Stimulated activated naive CD4-positive, alpha-beta T cell treated with Interleukin-2 at 50 U/mL for 16 hours (primary cell): ENCODE measurements around the gene EPHA6.

Source experiments
- DNase-seq: peaks from one replicate; lab custom pipeline; 2025; lab: John Stamatoyannopoulos, UW

EPHA6 gene

DNA sequence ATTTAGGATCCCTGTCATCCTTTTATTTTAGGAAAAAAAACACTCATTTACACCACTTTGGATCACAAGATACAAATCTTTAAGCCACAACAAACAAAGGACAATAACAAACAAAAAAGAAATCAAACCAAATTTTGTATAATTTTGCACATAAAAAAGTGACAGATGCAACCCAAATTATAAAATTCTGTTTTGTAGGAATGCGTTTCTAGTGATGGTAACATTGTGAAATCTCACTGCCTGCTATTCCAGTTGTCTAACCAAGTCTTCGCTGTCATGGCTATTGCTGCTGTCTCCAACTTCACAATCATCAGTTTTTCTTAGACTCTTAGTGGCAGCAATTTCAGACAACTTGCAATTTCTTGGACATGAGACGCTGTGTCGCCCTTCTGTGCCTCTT lies 891.8 kb downstream of the EPHA6 start:
- DNase-seq: no peak

DNA sequence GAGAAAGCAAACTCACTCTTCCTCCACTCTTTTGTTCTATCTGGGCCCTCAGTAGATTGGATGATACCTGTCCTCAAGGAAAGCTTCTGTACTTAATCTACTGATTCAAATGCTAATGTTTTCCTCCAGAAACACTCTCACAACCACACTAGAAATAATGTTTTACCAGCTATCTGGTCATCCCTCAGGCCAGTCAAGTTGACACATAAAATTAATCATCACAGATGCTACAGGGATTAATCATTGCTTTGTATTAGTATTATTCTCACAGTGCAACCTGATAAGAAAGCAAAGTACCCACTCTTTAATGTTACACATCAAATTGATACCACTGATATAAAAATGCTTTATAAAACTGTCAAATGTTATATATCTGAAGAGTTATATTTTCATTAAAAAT lies 897.3 kb downstream of the EPHA6 start:
- DNase-seq: no peak

DNA sequence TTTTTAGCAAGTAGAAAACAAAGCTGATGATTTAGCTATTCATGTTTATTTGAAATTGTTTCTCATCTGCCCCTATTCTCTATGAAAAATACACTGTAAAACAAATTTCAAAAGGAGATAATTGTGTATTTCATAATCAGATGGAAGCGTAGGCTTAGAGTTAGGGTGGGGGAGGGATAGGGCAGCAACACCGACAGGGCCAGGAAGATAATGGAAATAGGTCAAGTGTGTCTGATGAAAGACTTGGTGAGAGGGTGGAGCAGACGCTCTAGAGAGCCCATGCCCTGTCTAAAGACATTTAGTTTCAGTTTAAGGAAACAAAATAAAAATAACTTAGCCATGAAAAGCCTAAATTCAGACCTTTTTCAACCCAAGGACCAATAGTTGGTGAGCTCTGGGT lies 898.5 kb downstream of the EPHA6 start:
- no peak for DNase-seq

DNA sequence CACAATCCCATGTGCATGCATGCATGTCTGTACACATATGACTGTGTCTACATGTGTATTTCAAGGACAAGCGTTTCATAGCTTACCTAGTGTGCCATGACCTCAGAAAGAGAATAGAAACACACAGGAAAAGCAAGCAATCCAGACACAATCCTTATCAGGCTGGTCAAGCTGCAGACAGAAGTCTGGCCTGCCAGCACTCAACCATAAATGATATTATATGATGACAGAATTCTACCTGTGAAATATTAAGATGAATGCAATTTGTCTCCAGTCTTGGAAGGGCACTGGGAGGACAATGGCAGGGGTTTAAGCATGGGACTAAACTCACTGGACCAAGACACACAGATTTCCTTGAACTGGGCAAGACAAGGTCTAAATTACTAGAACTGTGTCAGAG lies 899.2 kb downstream of the EPHA6 start:
- no peak for DNase-seq

GRCh38 chr3:97719156-97719821 lies 904.9 kb downstream of the EPHA6 start:
- peak; percentile 53 for DNase-seq

- DNase-seq: no peak
Measured at GRCh38 chr3:97720417-97720816, 906.0 kb downstream of the EPHA6 start.

DNA sequence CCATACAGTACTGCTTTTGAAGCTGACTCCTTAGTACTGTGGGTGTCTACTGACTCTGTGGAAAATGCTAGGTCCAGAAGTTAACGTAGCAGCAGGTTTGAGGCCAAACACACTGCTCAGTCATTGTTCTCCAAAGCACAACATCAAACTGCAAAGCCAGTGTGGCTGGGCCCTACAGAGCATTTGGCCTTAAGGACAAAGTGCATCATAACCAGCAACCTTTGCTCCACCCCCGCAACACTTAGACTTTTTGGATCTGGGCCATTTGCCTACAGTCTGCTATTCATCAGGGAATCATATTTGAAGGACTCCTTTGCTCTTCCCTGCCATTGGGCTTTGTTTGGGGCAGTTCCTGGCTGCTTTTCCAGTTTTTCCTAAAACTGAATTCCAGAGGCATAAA lies 907.1 kb downstream of the EPHA6 start:
- DNase-seq: no peak

DNA sequence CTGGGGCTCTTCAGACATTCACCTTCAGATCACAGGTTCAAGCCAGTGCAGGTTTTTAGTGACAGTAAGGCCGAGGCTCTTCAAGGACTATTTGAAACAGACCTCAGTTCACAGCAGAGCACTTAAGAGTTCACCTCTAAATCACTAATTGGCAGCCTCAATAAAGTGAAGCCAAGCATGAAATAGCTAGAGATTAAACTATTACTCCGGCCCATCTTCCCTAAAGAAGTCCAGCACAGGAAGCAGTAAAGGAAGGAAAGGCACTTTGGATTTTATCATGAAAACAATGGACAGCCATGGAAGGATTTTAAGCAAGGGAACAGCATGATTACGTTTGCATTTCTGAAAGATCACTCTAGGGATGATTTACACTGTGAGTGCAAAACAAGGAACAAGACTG lies 922.5 kb downstream of the EPHA6 start:
- no peak for DNase-seq

GRCh38 chr3:97738761-97739160 lies 924.4 kb downstream of the EPHA6 start:
- DNase-seq: no peak

GRCh38 chr3:97742036-97742435 lies 927.6 kb downstream of the EPHA6 start:
- no peak for DNase-seq

GRCh38 chr3:97744289-97744688 lies 929.9 kb downstream of the EPHA6 start:
- no peak for DNase-seq

DNA sequence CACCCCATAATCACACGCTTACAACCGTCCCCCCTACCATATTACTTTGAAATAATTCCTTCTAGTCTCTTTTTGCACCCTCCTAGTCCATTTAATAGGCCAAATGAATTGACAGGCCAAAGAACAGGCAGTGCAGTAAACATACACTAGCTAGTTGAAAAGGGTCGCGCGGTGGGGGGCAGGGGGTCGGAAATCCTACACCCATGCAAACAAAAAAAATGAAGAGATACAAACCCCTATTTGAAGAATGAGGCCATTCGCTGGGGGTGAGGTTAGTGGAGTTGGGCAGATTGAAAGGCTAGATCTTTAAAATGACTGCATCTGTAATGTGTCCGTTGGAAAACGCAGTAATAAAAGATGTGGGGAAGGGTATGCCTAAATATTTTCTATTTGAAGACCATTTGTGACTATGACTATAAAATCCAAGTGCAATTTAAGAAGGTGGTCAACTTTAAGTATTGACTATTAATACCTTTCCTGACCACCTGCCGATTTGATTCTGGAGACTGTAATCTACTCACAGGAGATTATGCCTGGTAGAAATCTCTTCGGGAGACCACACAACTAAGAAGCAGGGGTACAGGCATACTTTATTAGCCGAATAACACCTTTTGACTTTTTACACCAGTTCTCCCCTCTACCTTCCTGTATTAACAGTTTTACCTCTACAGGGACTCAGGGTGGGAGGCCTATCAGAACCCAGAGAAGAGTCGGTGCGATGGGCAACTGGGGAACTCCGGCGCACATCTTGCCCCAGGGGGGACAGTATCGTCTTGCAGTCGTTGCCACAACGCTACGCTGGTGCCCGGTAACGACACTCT lies 949.4 kb downstream of the EPHA6 start:
- DNase-seq: no peak

GRCh38 chr3:97764407-97765238 lies 950.2 kb downstream of the EPHA6 start, which contains the start of gene ARL6:
Gene ARL6 (plus strand): TSS chr3:97764758. CDS start chr3:97768108, 3,350 bp downstream.
- peak; percentile 77 for DNase-seq

DNA sequence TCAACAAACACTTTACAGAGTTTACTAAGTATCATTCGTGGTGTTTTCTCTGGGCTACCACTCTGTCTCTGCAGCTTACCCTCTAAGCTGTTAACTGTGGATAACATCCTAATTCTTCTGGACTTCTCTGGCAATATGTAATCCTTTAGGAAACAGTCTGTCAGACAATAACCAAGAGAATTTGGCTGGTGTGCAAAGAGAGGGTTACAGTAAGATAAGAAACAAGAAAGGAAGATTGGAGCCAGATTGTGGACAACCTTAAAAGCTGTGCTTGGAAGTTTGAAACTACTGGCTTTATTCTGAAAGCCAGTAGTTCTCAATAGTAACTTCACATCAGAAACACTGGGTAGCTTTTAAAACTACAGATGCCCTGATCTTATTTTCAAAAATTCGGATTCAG lies 950.9 kb downstream of the EPHA6 start:
- DNase-seq: no peak

GRCh38 chr3:97772926-97773325 lies 958.5 kb downstream of the EPHA6 start:
- DNase-seq: no peak

GRCh38 chr3:97778152-97778551 lies 963.8 kb downstream of the EPHA6 start:
- DNase-seq: no peak

GRCh38 chr3:97793420-97794019 lies 979.1 kb downstream of the EPHA6 start:
- DNase-seq: no peak

- DNase-seq: no peak
Measured at GRCh38 chr3:97795951-97796350, 981.6 kb downstream of the EPHA6 start.
